GM23338 (cell line): ENCODE measurements around the gene CRADD. TPM values are rescaled to one million over a fixed set of nuclear protein-coding genes. Genes with fewer than 3 reads are reported as not detected.

Experiments used
- ATAC-seq: fragments of 200-7000 bp; cut with Tn5 transposase; 3 replicates; pipeline ENCODE4 v1.9.1; 2020
- DNase-seq: peaks from one replicate; pipeline ENCODE4 v3.0.0-alpha.2; 2015; ENCODE audit warnings: low spot score
- H2AFZ ChIP-seq: fragments of 200-600 bp; sonication (generic); 2 replicates; pipeline ENCODE4 v1.8.0; 2016; ENCODE audit warnings: antibody characterized with exemption, mild to moderate bottlenecking, moderate library complexity
- H3F3A ChIP-seq: fragments of 200-600 bp; sonication (generic); replicated peaks from 2 replicates; pipeline ENCODE4 v1.8.0; 2017; ENCODE audit warnings: antibody characterized with exemption, mixed run types, low read depth
- H3K27ac ChIP-seq: fragments of 200-600 bp; sonication (generic); 2 replicates; pipeline ENCODE4 v1.6.1; 2016; ENCODE audit warnings: low read depth
- H3K27me3 ChIP-seq: fragments of 200-600 bp; sonication (generic); 2 replicates; pipeline ENCODE4 v1.8.0; 2016; ENCODE audit warnings: mild to moderate bottlenecking, mixed run types, moderate library complexity; ENCODE audit not compliant: insufficient read depth
- H3K36me3 ChIP-seq: fragments of 200-600 bp; sonication (generic); 2 replicates; pipeline ENCODE4 v1.8.0; 2016; ENCODE audit warnings: mild to moderate bottlenecking; ENCODE audit not compliant: insufficient read depth
- H3K4me1 ChIP-seq: fragments of 200-600 bp; sonication (generic); 2 replicates; pipeline ENCODE4 v1.8.0; 2016; ENCODE audit warnings: mild to moderate bottlenecking, moderate library complexity; ENCODE audit not compliant: insufficient read depth
- H3K4me2 ChIP-seq: fragments of 200-600 bp; sonication (generic); 2 replicates; pipeline ENCODE4 v1.7.1; 2017; ENCODE audit warnings: mixed run types
- H3K4me3 ChIP-seq: fragments of 200-600 bp; sonication (generic); 2 replicates; pipeline ENCODE4 v1.6.1; 2016; ENCODE audit warnings: mixed run types
- H3K79me2 ChIP-seq: fragments of 200-600 bp; sonication (generic); replicated peaks from 2 replicates; pipeline ENCODE4 v1.8.0; 2017; ENCODE audit warnings: mild to moderate bottlenecking; ENCODE audit not compliant: insufficient read depth
- H3K9me2 ChIP-seq: fragments of 200-600 bp; sonication (generic); 2 replicates; pipeline ENCODE4 v1.8.0; 2017; ENCODE audit not compliant: insufficient read depth
- H4K20me1 ChIP-seq: fragments of 200-600 bp; sonication (generic); replicated peaks from 2 replicates; pipeline ENCODE4 v1.8.0; 2017; ENCODE audit warnings: mild to moderate bottlenecking; ENCODE audit not compliant: insufficient read depth
- H3K27ac Mint-ChIP-seq: 2 replicates; pipeline ENCODE4 v1.8.0; 2020; ENCODE audit warnings: inconsistent platforms, mild to moderate bottlenecking, moderate library complexity, mixed read lengths
- H3K27me3 Mint-ChIP-seq: 3 replicates; pipeline ENCODE4 v1.8.0; 2022; ENCODE audit warnings: low read depth, mild to moderate bottlenecking, moderate library complexity, mixed read lengths, inconsistent platforms; ENCODE audit not compliant: insufficient read depth, poor library complexity
- H3K36me3 Mint-ChIP-seq: 3 replicates; pipeline ENCODE4 v1.8.0; 2021; ENCODE audit warnings: low read depth, mild to moderate bottlenecking, inconsistent platforms, moderate library complexity, mixed read lengths
- H3K4me1 Mint-ChIP-seq: 3 replicates; pipeline ENCODE4 v1.8.0; 2020; ENCODE audit warnings: mild to moderate bottlenecking, inconsistent platforms, mixed read lengths
- H3K4me3 Mint-ChIP-seq: 3 replicates; pipeline ENCODE4 v1.8.0; 2021; ENCODE audit warnings: moderate library complexity, mild to moderate bottlenecking, inconsistent platforms, mixed read lengths
- H3K9me3 Mint-ChIP-seq: 3 replicates; pipeline ENCODE4 v1.8.0; 2020; ENCODE audit warnings: moderate library complexity, mild to moderate bottlenecking, inconsistent platforms, mixed read lengths
- CREB1 ChIP-seq: fragments of 250-450 bp; sonication (Bioruptor Pico); IDR thresholded peaks from 2 replicates; pipeline ENCODE4 v1.5.0; 2020; ENCODE audit warnings: low read depth, mild to moderate bottlenecking, moderate library complexity
- CTCF ChIP-seq, 2 experiments: fragments of 200-600 bp in 1 of 2; sonication (generic) in 1 of 2; conservative IDR thresholded peaks; 2 replicates each; pipeline versions ENCODE4 v1.5.1 to v1.6.1; 2016 to 2017; ENCODE audit warnings: antibody characterized with exemption in 2 of 2, low read depth in 2 of 2, mild to moderate bottlenecking in 2 of 2, moderate library complexity in 1 of 2
- ETS1 ChIP-seq: IDR thresholded peaks from 2 replicates; pipeline ENCODE4 v1.6.1; 2016; ENCODE audit warnings: antibody characterized with exemption
- EZH2 ChIP-seq: fragments of 200-600 bp; sonication (generic); IDR thresholded peaks from one replicate; pipeline ENCODE4 v1.8.0; 2017; ENCODE audit warnings: antibody characterized with exemption, mild to moderate bottlenecking, low read depth; ENCODE audit not compliant: unreplicated experiment
- JUNB ChIP-seq: IDR thresholded peaks from one replicate; pipeline ENCODE4 v1.6.1; 2016; ENCODE audit warnings: antibody characterized with exemption; ENCODE audit not compliant: unreplicated experiment
- NANOG ChIP-seq: IDR thresholded peaks from 2 replicates; pipeline ENCODE4 v1.6.1; 2016; ENCODE audit warnings: antibody characterized with exemption, borderline replicate concordance
- POLR2AphosphoS5 ChIP-seq: IDR thresholded peaks from 2 replicates; pipeline ENCODE4 v1.6.1; 2016; ENCODE audit warnings: antibody characterized with exemption, low read depth
- REST ChIP-seq: IDR thresholded peaks from one replicate; pipeline ENCODE4 v1.6.1; 2018; ENCODE audit warnings: antibody characterized with exemption; ENCODE audit not compliant: unreplicated experiment
- STAT1 ChIP-seq: IDR thresholded peaks from one replicate; pipeline ENCODE4 v1.6.1; 2016; ENCODE audit warnings: antibody characterized with exemption; ENCODE audit not compliant: unreplicated experiment
- ZNF331 ChIP-seq: fragments of 250-450 bp; sonication (Bioruptor Pico); IDR thresholded peaks from 2 replicates; pipeline ENCODE4 v1.5.0; 2020; ENCODE audit warnings: low read depth, mild to moderate bottlenecking, moderate library complexity
- polyA plus RNA-seq: library from polyadenylated mRNA; unstranded; fragments of >200 nt; fragmentation: Nextera tagmentation; extraction: Ambion mirVana; gene quantifications from 2 replicates; pipeline ENCODE4 v1.2.1, GENCODE V29; 2016
- total RNA-seq: library from RNA; depleted of rRNA; stranded (reverse); fragments of >200 nt; shearing (Covaris generic); gene quantifications from 2 replicates; pipeline ENCODE4 v1.2.3, GENCODE V29; 2014

The CRADD gene
- total and polyA plus RNA-seq, 2 experiments from 2014 or later: 6.3 to 27.9 TPM

- Mint-ChIP-seq H3K4me3 (no peak overlapping the region), H3K36me3 (no peaks in the 10 kb centered on the region), H3K4me1 (peaks cover 40% of the 10 kb centered on the region), H3K27me3 (peaks cover 5% of the 10 kb centered on the region), H3K9me3 (no peaks in the 10 kb centered on the region), H3K27ac (no peak overlapping the region)
- Histone ChIP-seq H3K36me3 (no peaks in the 10 kb centered on the region), H3K79me2 (no peaks in the 10 kb centered on the region), H3F3A (no peaks in the 10 kb centered on the region), H3K27ac (no peak overlapping the region), H3K4me2 (no peak overlapping the region), H3K4me1 (peaks cover 27% of the 10 kb centered on the region), H2AFZ (no peak overlapping the region), H3K27me3 (no peaks in the 10 kb centered on the region), H4K20me1 (no peaks in the 10 kb centered on the region), H3K9me2 (no peaks in the 10 kb centered on the region), H3K4me3 (no peak overlapping the region)
- DNase-seq (no peak), ATAC-seq (no peak)
- TF ChIP-seq ZNF331 (CRISPR knock-in tag): no peak
- TF ChIP-seq CREB1 (CRISPR knock-in tag): no peak
These were observed 68.1 kb downstream of the CRADD start for GRCh38 chr12:93745286-93745685.

GRCh38 chr12:93746572-93747168 is 69.5 kb downstream of the CRADD start:
- Mint-ChIP-seq H3K4me1 (peaks cover 35% of the 10 kb centered on the region), H3K27me3 (peaks cover 5% of the 10 kb centered on the region), H3K4me3 (no peak overlapping the region), H3K36me3 (no peaks in the 10 kb centered on the region), H3K9me3 (no peaks in the 10 kb centered on the region), H3K27ac (no peak overlapping the region)
- DNase-seq: no peak
- Histone ChIP-seq H3F3A (no peaks in the 10 kb centered on the region), H3K27ac (no peak overlapping the region), H3K9me2 (no peaks in the 10 kb centered on the region), H2AFZ (no peak overlapping the region), H3K79me2 (no peaks in the 10 kb centered on the region), H4K20me1 (no peaks in the 10 kb centered on the region), H3K27me3 (no peaks in the 10 kb centered on the region), H3K4me1 (peaks cover 15% of the 10 kb centered on the region), H3K36me3 (no peaks in the 10 kb centered on the region), H3K4me2 (no peak overlapping the region), H3K4me3 (no peak overlapping the region)
- ATAC-seq: no peak
- no peak for TF ChIP-seq JUNB
- TF ChIP-seq ZNF331 (CRISPR knock-in tag): no peak
- no peak for TF ChIP-seq POLR2AphosphoS5
- no peak for TF ChIP-seq NANOG
- no peak for TF ChIP-seq EZH2
- TF ChIP-seq CREB1 (CRISPR knock-in tag): no peak
- no peak for TF ChIP-seq REST
- no peak for TF ChIP-seq CTCF (conservative IDR thresholded peaks at IDR 0.05; ENCODE audit: low read depth in 2 of 2)
- no peak for TF ChIP-seq STAT1
- no peak for TF ChIP-seq ETS1
